GM12875 (cell line): Measurements from ENCODE around the gene PLXNA4.
"Not testable (repeated sequence)": the region's sequence is repeated elsewhere in the genome, so short reads cannot be mapped to it uniquely, and the experiment has no call there.

ENCODE experiments used
- H3K4me3 ChIP-seq: one replicate; pipeline ENCODE4 v1.5.1; 2011; ENCODE audit warnings: low read depth, low read length, control low read depth
- TF ChIP-seq, protein P1 (sequence below): IDR thresholded peaks from 2 replicates; pipeline ENCODE4 v1.5.1; 2011; ENCODE audit warnings: low read depth, mild to moderate bottlenecking, control low read depth, inconsistent platforms, low read length, moderate library complexity, borderline replicate concordance; ENCODE audit not compliant: insufficient read depth

The PLXNA4 gene

DNA sequence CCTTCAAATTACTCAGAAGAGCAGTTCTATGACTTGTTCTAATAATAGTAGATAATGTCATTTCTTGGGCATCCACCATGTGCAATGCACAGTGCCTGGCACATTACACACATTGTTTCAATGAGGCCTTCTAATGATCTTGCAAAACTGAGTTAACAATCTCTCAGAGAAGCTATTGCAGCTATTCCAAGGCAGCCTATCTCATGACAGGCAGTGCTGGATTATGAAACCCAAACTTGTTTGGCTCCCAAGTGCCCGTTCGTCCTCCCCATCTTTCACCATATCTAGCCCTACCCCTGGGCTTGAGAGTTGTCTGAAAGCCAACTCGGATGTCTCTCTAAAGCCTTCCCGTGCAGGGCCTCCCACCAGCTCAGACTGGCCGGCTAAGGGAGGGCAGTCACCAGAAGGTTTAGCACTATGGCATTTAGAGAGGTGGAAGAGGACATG lies 405.1 kb downstream of the PLXNA4 start:
- TF ChIP-seq, protein P1, sequence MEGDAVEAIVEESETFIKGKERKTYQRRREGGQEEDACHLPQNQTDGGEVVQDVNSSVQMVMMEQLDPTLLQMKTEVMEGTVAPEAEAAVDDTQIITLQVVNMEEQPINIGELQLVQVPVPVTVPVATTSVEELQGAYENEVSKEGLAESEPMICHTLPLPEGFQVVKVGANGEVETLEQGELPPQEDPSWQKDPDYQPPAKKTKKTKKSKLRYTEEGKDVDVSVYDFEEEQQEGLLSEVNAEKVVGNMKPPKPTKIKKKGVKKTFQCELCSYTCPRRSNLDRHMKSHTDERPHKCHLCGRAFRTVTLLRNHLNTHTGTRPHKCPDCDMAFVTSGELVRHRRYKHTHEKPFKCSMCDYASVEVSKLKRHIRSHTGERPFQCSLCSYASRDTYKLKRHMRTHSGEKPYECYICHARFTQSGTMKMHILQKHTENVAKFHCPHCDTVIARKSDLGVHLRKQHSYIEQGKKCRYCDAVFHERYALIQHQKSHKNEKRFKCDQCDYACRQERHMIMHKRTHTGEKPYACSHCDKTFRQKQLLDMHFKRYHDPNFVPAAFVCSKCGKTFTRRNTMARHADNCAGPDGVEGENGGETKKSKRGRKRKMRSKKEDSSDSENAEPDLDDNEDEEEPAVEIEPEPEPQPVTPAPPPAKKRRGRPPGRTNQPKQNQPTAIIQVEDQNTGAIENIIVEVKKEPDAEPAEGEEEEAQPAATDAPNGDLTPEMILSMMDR: no peak
- no peak overlapping the region for H3K4me3 ChIP-seq

DNA sequence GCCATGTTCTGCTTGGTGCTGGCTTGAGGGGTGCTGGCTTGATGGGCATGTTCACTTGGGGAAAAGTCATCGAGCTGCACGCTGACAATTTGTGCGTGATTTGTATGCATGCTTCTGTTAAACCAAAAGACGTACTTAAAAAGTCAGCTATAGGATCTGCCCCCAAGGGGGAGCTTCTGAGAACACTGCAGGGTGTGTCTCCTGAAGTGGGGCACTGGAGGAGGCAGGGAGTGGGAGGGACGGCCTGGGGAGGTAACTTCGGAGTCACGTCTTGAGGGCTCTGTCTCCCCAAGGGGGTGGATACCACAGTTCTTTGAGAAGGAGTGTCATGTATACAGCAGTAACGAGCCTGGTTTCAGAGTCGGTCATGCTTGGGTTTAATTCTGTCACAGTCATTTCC lies 406.5 kb downstream of the PLXNA4 start:
- TF ChIP-seq, protein P1: no peak
- H3K4me3 ChIP-seq: no peak overlapping the region

DNA sequence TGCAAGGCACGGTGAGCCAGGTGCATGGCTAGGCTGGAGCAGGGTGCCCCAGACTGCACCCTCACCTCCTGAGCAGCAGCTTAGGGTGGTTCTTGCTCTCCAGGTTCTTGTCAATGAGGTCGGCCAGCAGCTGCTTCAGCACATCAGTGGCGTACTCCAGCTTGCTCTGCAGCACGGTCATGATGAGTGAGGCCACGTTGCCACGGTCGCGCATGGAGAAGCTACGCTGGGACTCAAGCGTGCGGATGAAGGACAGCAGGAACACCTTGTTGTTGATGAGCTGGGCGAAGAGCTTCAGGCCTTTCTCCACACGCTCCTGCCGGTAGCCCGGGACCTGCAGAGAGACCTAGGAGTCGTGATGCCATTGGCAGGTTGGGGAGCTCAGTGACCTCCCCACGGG lies 408.0 kb downstream of the PLXNA4 start:
- TF ChIP-seq, protein P1: no peak
- no peak overlapping the region for H3K4me3 ChIP-seq

DNA sequence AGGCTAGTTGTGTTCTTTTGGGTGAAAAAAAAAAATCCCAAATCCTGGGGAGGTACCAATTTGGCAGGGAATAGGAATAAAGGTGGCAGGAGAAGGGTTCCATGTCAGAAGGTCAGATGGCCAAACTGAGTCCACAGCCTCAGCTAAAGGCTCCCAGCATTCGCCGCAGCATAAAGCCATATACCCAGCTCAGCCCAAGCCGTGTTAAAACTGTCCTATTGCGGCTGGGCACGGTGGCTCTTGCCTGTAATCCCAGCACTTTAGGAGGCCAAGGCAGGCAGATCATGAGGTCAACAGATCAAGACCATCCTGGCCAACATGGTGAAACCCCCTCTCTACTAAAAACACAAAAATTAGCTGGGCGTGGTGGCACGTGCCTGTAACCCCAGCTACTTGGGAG lies 410.6 kb downstream of the PLXNA4 start:
- not testable (repeated sequence) for H3K4me3 ChIP-seq

DNA sequence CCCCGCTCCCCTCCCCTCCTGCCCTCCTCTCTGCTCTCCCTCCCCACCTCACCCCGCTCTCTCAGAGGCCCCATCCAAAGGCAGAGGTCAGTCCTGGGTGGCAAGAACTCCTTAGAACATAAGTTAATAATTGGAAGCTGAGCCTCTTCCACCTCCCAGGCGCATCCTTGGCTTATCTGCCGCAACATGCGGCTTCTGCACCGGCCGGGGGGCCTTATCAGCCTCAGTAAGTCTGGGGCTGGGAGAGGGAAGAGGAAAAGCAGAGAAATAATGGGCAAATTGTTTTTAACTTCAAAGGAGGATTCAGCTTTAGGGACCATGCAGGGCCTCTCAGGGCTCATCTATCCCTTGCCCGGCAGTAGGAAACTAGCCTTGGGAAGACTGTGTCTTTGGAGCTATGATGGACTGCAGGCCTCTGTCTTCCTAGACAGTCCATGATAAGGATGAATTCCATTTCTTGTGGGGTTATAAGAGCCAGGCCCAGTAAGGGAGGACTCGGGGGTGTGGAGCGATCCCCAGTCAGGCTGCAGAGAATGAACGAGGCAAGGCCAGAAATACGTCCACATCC lies 411.6 kb downstream of the PLXNA4 start:
- no peak overlapping the region for H3K4me3 ChIP-seq
- TF ChIP-seq, protein P1: no peak

DNA sequence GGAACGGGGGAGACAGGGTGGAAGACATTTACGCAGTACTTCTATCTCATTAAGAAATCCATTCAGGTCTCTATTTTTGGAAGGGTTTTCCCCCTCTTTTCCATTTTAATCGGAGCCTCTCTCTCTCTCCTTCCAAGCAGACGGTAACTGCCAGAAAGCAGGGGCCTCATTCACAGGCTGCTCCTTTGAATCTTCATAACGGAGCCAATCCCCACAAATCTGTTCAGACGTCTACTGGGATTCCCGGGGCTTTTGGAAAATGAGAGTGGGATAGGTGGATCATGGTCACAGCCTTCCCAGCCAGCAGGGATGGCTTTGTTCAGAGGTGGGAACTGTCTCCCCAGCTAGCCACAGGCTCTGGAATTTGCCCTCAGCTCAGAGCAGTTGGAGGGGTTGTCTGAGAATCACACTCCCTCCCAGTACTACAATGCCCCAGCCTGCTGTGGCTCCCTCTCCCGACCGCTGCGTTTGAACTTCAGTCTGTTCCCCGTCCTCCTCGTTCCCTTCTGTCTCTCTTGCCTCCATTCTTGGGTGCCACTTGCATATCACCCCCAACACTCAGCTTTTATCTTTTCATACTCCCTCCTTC lies 413.6 kb downstream of the PLXNA4 start:
- no peak overlapping the region for H3K4me3 ChIP-seq
- TF ChIP-seq, protein P1: no peak

DNA sequence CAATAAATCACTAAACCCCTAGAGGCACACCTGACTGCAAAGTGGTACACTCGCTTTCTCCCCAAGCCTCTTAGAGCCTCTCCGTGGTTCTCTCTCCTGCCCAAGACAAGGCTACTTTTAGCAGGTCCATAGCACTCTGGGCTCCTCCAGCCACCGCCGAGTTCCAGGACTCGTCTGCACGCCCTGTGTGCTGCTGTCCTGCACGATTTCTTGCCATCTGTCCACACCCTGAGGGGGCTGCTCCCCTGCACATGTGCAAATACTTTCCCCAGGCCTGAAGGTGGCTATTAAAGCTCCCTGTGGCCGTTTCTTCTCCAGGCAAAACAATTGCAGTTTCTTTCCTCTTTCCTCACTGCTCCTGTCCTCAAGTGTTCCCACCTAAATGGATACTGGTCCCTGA lies 414.3 kb downstream of the PLXNA4 start:
- H3K4me3 ChIP-seq: no peak overlapping the region
- TF ChIP-seq, protein P1: no peak
